GM19395 (cell line): ENCODE measurements around the gene HDAC6.

Source experiments
- ATAC-seq: cut with Tn5 transposase; IDR thresholded peaks from one replicate; pipeline ENCODE4 v1.9.1; 2021; ENCODE audit warnings: mild to moderate bottlenecking, moderate library complexity; ENCODE audit not compliant: unreplicated experiment

HDAC6 gene

GRCh38 chrX:48801280-48802088 is at the start of gene HDAC6:
Gene HDAC6, plus strand, starts transcription at chrX:48802067. Its CDS starts 626 bp downstream, at chrX:48802693.
- ATAC-seq, result peak; percentile 90

GRCh38 chrX:48752498-48752897 is 49.4 kb upstream of the HDAC6 start:
- no peak for ATAC-seq

- ATAC-seq, result no peak
These were observed 48.1 kb upstream of the HDAC6 start for GRCh38 chrX:48753708-48754228.

GRCh38 chrX:48754238-48754637 is 47.6 kb upstream of the HDAC6 start:
- no peak for ATAC-seq

GRCh38 chrX:48761674-48762471 is 40.0 kb upstream of the HDAC6 start, which contains the start of gene GLOD5:
Gene GLOD5, plus strand, starts transcription at chrX:48761747. Its CDS starts 44 bp downstream, at chrX:48761791.
- ATAC-seq, result no peak

GRCh38 chrX:48769230-48769629 is 32.6 kb upstream of the HDAC6 start:
- no peak for ATAC-seq

GRCh38 chrX:48770296-48770695 is 31.6 kb upstream of the HDAC6 start:
- ATAC-seq, result no peak

GRCh38 chrX:48772602-48773001 is 29.3 kb upstream of the HDAC6 start:
- ATAC-seq, result no peak

- ATAC-seq, result no peak
These were observed 24.9 kb upstream of the HDAC6 start for GRCh38 chrX:48776818-48777439.

GRCh38 chrX:48779399-48779798 is 22.5 kb upstream of the HDAC6 start:
- no peak for ATAC-seq

- no peak for ATAC-seq
These were observed 20.2 kb upstream of the HDAC6 start for GRCh38 chrX:48781705-48782104.

- no peak for ATAC-seq
These were observed 19.7 kb upstream of the HDAC6 start for GRCh38 chrX:48782216-48782615.

- ATAC-seq, result no peak
These were observed 19.1 kb upstream of the HDAC6 start for GRCh38 chrX:48782795-48783194.

GRCh38 chrX:48784726-48785125 is 17.1 kb upstream of the HDAC6 start:
- no peak for ATAC-seq

- no peak for ATAC-seq
These were observed 16.7 kb upstream of the HDAC6 start for GRCh38 chrX:48785186-48785539.

- ATAC-seq, result no peak
These were observed 16.2 kb upstream of the HDAC6 start for GRCh38 chrX:48785540-48786214.

GRCh38 chrX:48786341-48786800 is 15.5 kb upstream of the HDAC6 start, which contains the start of gene GATA1:
Gene GATA1, plus strand, starts transcription at chrX:48786590. Its CDS starts 4,520 bp downstream, at chrX:48791110.
- no peak for ATAC-seq

GRCh38 chrX:48786825-48787504 is 14.9 kb upstream of the HDAC6 start:
- no peak for ATAC-seq

GRCh38 chrX:48787505-48788443 is 14.1 kb upstream of the HDAC6 start:
- ATAC-seq, result no peak
